Peyer's patch (tissue), 4 donors: Measurements from ENCODE around the gene AMER3. TPM values are rescaled to one million over a fixed set of nuclear protein-coding genes. Genes with fewer than 3 reads are reported as not detected.
A peak's percentile ranks its signal among the peaks of the same experiment; 100 is the strongest.

Source experiments
- DNase-seq, 3 donors: peaks; one replicate each; pipeline ENCODE4 v3.0.0-alpha.2; 2017 to 2019
- H3K27ac ChIP-seq, 4 donors: fragments of 200-600 bp; sonication (generic); one replicate each; pipeline ENCODE4 v1.5.1; 2016 to 2019
- H3K27me3 ChIP-seq, 2 donors: fragments of 200-600 bp; sonication (generic); one replicate each; pipeline ENCODE4 v1.5.1; 2019
- H3K36me3 ChIP-seq, 3 donors: fragments of 200-600 bp; sonication (generic); one replicate each; pipeline ENCODE4 v1.5.1; 2016 to 2019
- H3K4me1 ChIP-seq, 4 donors: fragments of 200-600 bp; sonication (generic); one replicate each; pipeline ENCODE4 v1.5.1; 2016 to 2019
- H3K4me3 ChIP-seq, 4 donors: fragments of 200-600 bp; sonication (generic); 1 replicate in 3 of 4; 2 replicates in 1 of 4; pipeline ENCODE4 v1.5.1; 2016 to 2019; ENCODE audit warnings: mild to moderate bottlenecking in 1 of 4
- H3K9me3 ChIP-seq, 4 donors: fragments of 200-600 bp; sonication (generic); one replicate each; pipeline ENCODE4 v1.5.1; 2016 to 2019; ENCODE audit warnings: mild to moderate bottlenecking in 1 of 4
- CTCF ChIP-seq, 6 experiments: fragments of 450-650 bp in 4 of 6; fragments of 200-600 bp in 2 of 6; sonication (generic) in 1 of 6; IDR thresholded peaks; one replicate each; pipeline ENCODE4 v1.5.1; 2017 to 2019; ENCODE audit warnings: antibody characterized with exemption in 6 of 6, mild to moderate bottlenecking in 3 of 6, moderate library complexity in 1 of 6
- POLR2A ChIP-seq, 2 donors: fragments of 450-650 bp; IDR thresholded peaks; one replicate each; pipeline ENCODE4 v1.5.1; 2017; ENCODE audit warnings: antibody characterized with exemption in 2 of 2, mild to moderate bottlenecking in 2 of 2, moderate library complexity in 2 of 2
- total RNA-seq, 4 donors: library from RNA; depleted of rRNA; stranded (reverse); fragments of >200 nt; gene quantifications; one replicate each; pipeline ENCODE4 v1.1.0, GENCODE V29; 2016

Gene AMER3
- total RNA-seq, 4 donors from 2014 or later: 0.13 to 1.1 (median 0.70) TPM; not detected in 1

- Histone ChIP-seq H3K9me3 (no peaks in the 10 kb centered on the region), H3K27ac (peak overlapping the region in 3 of 4 donors; percentile 43 to 75 (median 61)), H3K36me3 (no peaks in the 10 kb centered on the region), H3K27me3 (no peaks in the 10 kb centered on the region), H3K4me1 (peaks cover 6 to 22% (median 8%) of the 10 kb centered on the region in 4 donors), H3K4me3 (peak overlapping the region; percentile 30 to 60 (median 50))
- no peak for TF ChIP-seq CTCF (IDR thresholded peaks at IDR 0.05)
- no peak for TF ChIP-seq POLR2A (IDR thresholded peaks at IDR 0.05)
- no peak for DNase-seq
Measured at GRCh38 chr2:130726614-130727180, 28.6 kb upstream of the AMER3 start.

GRCh38 chr2:130727286-130727924, 27.9 kb upstream of the AMER3 start:
- Histone ChIP-seq H3K4me1 (peaks cover 6 to 22% (median 8%) of the 10 kb centered on the region in 4 donors), H3K9me3 (no peaks in the 10 kb centered on the region), H3K27me3 (no peaks in the 10 kb centered on the region), H3K36me3 (no peaks in the 10 kb centered on the region), H3K4me3 (peak overlapping the region; percentile 30 to 60 (median 50)), H3K27ac (peak overlapping the region; percentile 33 to 75 (median 52))
- TF ChIP-seq CTCF (IDR thresholded peaks at IDR 0.05) (no peak), POLR2A (IDR thresholded peaks at IDR 0.05) (no peak)
- peak; percentile 75 to 92 (median 80) for DNase-seq

- TF ChIP-seq POLR2A (IDR thresholded peaks at IDR 0.05) (no peak), CTCF (IDR thresholded peaks at IDR 0.05) (no peak)
- Histone ChIP-seq H3K4me1 (peaks cover 6 to 22% (median 8%) of the 10 kb centered on the region in 4 donors), H3K9me3 (no peaks in the 10 kb centered on the region), H3K27ac (peak overlapping the region in 3 of 4 donors; percentile 43 to 75 (median 62)), H3K36me3 (no peaks in the 10 kb centered on the region), H3K4me3 (peak overlapping the region; percentile 30 to 60 (median 50)), H3K27me3 (no peaks in the 10 kb centered on the region)
- DNase-seq: no peak
Measured at GRCh38 chr2:130728007-130728454, 27.3 kb upstream of the AMER3 start.

GRCh38 chr2:130728549-130729316, 26.6 kb upstream of the AMER3 start, which contains the start of gene GPR148:
TSS of gene GPR148 (plus strand) at chr2:130729070. CDS start at chr2:130729152, 82 bp downstream.
- Histone ChIP-seq H3K4me3 (peak within 1 kb of the TSS; percentile 30 to 60 (median 50)), H3K9me3 (no peaks in the 10 kb centered on the region)
- TF ChIP-seq CTCF (IDR thresholded peaks at IDR 0.05) (no peak), POLR2A (IDR thresholded peaks at IDR 0.05) (no peak)

More at GRCh38 chr2:130728549-130729316, 26.6 kb upstream of the AMER3 start, which contains the start of gene GPR148:
- DNase-seq: no peak
- H3K36me3 ChIP-seq: no peaks in the 10 kb centered on the region
- peak within 1 kb of the TSS in 3 of 4 donors; percentile 43 to 75 (median 62) for H3K27ac ChIP-seq
- H3K4me1 ChIP-seq: peaks cover 6 to 22% (median 8%) of the 10 kb centered on the region in 4 donors
- no peaks in the 10 kb centered on the region for H3K27me3 ChIP-seq
